ENCODE results near the gene MFGE8.

DNA sequence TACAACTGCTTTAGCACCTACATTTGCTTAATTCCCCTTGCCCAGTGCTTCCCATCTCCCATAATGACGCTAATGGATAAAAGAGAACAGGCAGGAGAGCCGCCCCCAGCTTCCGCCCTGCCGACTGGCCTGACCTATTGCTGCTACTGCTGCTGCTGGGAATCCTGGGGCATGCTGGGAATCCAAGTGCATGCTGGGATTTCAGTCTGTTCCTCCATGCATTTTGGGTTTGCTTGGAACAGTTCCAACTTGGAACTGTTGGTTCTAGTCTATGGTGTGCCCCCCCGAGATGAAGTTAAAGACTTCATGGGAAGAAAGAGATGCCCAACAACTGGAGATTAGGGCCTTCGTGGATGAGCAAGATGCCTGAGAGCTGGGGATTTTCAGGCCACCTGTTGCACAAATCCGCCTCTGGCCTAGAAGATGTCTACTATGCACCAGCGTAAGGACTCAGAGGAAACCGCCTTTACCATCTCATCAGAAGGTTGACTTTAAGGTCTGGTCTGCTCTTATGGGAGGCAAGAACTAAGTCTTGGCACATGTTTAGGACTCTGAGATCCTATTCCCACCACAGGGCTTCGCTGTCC, 46.8 kb downstream of the MFGE8 start:
- TF ChIP-seq, protein P1, sequence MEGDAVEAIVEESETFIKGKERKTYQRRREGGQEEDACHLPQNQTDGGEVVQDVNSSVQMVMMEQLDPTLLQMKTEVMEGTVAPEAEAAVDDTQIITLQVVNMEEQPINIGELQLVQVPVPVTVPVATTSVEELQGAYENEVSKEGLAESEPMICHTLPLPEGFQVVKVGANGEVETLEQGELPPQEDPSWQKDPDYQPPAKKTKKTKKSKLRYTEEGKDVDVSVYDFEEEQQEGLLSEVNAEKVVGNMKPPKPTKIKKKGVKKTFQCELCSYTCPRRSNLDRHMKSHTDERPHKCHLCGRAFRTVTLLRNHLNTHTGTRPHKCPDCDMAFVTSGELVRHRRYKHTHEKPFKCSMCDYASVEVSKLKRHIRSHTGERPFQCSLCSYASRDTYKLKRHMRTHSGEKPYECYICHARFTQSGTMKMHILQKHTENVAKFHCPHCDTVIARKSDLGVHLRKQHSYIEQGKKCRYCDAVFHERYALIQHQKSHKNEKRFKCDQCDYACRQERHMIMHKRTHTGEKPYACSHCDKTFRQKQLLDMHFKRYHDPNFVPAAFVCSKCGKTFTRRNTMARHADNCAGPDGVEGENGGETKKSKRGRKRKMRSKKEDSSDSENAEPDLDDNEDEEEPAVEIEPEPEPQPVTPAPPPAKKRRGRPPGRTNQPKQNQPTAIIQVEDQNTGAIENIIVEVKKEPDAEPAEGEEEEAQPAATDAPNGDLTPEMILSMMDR (conservative IDR thresholded peaks at IDR 0.05): no peak
- TF ChIP-seq EZH2 (IDR thresholded peaks at IDR 0.05; ENCODE audit: low read depth): no peak

Measured in PC-9 (cell line).